Measurements from ENCODE around the gene EIF2D.

DNA sequence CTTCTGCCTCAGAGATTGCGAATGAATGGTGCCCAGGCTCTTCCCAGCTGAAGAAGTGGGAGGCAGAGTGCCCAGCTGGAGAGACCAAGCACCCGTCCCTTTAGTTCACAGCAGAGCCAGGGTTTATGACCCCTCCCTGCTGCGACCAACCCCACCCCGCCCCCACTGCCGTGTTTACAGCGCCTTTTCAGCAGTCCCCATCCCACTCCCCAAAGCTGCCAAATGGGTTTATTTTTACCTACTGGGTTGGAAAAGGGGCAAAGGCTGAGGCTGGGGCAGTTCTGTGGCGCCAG, 46.7 kb upstream of the EIF2D start:
- TF ChIP-seq, protein P1, sequence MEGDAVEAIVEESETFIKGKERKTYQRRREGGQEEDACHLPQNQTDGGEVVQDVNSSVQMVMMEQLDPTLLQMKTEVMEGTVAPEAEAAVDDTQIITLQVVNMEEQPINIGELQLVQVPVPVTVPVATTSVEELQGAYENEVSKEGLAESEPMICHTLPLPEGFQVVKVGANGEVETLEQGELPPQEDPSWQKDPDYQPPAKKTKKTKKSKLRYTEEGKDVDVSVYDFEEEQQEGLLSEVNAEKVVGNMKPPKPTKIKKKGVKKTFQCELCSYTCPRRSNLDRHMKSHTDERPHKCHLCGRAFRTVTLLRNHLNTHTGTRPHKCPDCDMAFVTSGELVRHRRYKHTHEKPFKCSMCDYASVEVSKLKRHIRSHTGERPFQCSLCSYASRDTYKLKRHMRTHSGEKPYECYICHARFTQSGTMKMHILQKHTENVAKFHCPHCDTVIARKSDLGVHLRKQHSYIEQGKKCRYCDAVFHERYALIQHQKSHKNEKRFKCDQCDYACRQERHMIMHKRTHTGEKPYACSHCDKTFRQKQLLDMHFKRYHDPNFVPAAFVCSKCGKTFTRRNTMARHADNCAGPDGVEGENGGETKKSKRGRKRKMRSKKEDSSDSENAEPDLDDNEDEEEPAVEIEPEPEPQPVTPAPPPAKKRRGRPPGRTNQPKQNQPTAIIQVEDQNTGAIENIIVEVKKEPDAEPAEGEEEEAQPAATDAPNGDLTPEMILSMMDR (IDR thresholded peaks at IDR 0.05), result no peak
- TF ChIP-seq POLR2A (IDR thresholded peaks at IDR 0.05), result no peak
